Measurements from ENCODE around the gene HOXA13.

- no peak for TF ChIP-seq CTCF (IDR thresholded peaks at IDR 0.05; ENCODE audit: low read length)
- TF ChIP-seq EZH2 (IDR thresholded peaks at IDR 0.05; ENCODE audit: borderline replicate concordance, low read length), result no peak
Measured at GRCh38 chr7:27151931-27152815, 47.7 kb downstream of the HOXA13 start, which contains the start of gene HOXA3.

Data from OCI-LY1 (cell line).